GM12878 (cell line): Measurements from ENCODE around the gene HIVEP3. TPM values are rescaled to one million over a fixed set of nuclear protein-coding genes. Genes with fewer than 3 reads are reported as not detected.

Experiments used
- ASH2L ChIP-seq: fragments of 300-600, 200-600 bp; sonication (generic); IDR thresholded peaks from 2 replicates; pipeline ENCODE4 v1.6.1; 2017; ENCODE audit warnings: low read depth, mild to moderate bottlenecking, borderline replicate concordance
- ATF3 ChIP-seq: IDR thresholded peaks from 2 replicates; pipeline ENCODE4 v1.6.1; 2011; ENCODE audit warnings: low read depth, mild to moderate bottlenecking, low read length, moderate library complexity, borderline replicate concordance; ENCODE audit errors: extremely low read depth
- EED ChIP-seq: sonication (generic); IDR thresholded peaks from 2 replicates; pipeline ENCODE4 v1.6.1; 2016; ENCODE audit warnings: antibody characterized with exemption, low read depth
- ELK1 ChIP-seq: IDR thresholded peaks from 2 replicates; pipeline ENCODE4 v1.6.1; 2012; ENCODE audit warnings: low read depth, low read length, improper control_type of control experiment
- JUNB ChIP-seq: IDR thresholded peaks from 2 replicates; pipeline ENCODE4 v1.6.1; 2016; ENCODE audit warnings: antibody characterized with exemption, mild to moderate bottlenecking
- PKNOX1 ChIP-seq: fragments of 450-650 bp; IDR thresholded peaks from 2 replicates; pipeline ENCODE4 v1.6.1; 2016; ENCODE audit warnings: mild to moderate bottlenecking
- RFX5 ChIP-seq: IDR thresholded peaks from 2 replicates; pipeline ENCODE4 v1.6.1; 2011; ENCODE audit warnings: low read depth, low read length, improper control_type of control experiment
- RUNX3 ChIP-seq: IDR thresholded peaks from 2 replicates; pipeline ENCODE4 v1.6.1; 2012; ENCODE audit warnings: low read length, inconsistent platforms
- STAT1 ChIP-seq: fragments of 450-650 bp; conservative IDR thresholded peaks from 2 replicates; pipeline ENCODE4 v1.6.1; 2014; ENCODE audit warnings: antibody characterized with exemption, mild to moderate bottlenecking
- ZNF687 ChIP-seq: fragments of 450-650 bp; IDR thresholded peaks from 2 replicates; pipeline ENCODE4 v1.6.1; 2017; ENCODE audit warnings: mild to moderate bottlenecking, moderate library complexity
- ZZZ3 ChIP-seq: IDR thresholded peaks from 2 replicates; pipeline ENCODE4 v1.6.1; 2011; ENCODE audit warnings: low read depth; ENCODE audit not compliant: control insufficient read depth, insufficient read length
- polyA plus RNA-seq, 11 experiments: library from polyadenylated mRNA; depleted of rRNA in 4 of 11; unstranded in 6 of 11; stranded (reverse) in 5 of 11; fragments of >200 nt; fragmentation: Nextera tagmentation in 4 of 11; fragmentation: Illumina TruSeq in 1 of 11; extraction: Ambion mirVana in 4 of 11; extraction: Trizol in 1 of 11; gene quantifications; 1 replicate in 1 of 11; 2 replicates in 10 of 11; pipeline versions ENCODE4 v1.2.1 to v1.2.3, GENCODE V29; 2011 to 2016; ENCODE audit warnings: inconsistent platforms in 2 of 11, missing spikeins in 2 of 11, low read depth in 1 of 11
- total RNA-seq, 4 experiments: library from RNA; depleted of rRNA in 3 of 4; stranded (reverse); fragments of >200 nt in 3 of 4; fragmentation: Illumina TruSeq in 1 of 4; extraction: Trizol in 1 of 4; gene quantifications; 2 replicates each; pipeline versions ENCODE4 v1.2.1 to v1.2.3, GENCODE V29; 2013 to 2021
- TF ChIP-seq, protein P1 (sequence below): fragments of 450-650 bp; IDR thresholded peaks from 2 replicates; pipeline ENCODE4 v1.6.1; 2017; ENCODE audit warnings: mild to moderate bottlenecking, moderate library complexity
- TF ChIP-seq, protein P2 (sequence below): fragments of 450-650 bp; formaldehyde crosslinking; IDR thresholded peaks from 2 replicates; pipeline ENCODE4 v1.4.0; 2020; ENCODE audit warnings: mild to moderate bottlenecking, moderate library complexity

Gene HIVEP3
- total and polyA plus RNA-seq, 10 of the 15 experiments (the other 5 are each of a cell fraction or from before 2014, with no cell fraction given) = 1.8 to 13.6 (median 3.8) TPM

- no peak for TF ChIP-seq ZNF687
- TF ChIP-seq STAT1 = no peak
- TF ChIP-seq ASH2L = no peak
- TF ChIP-seq, protein P1, sequence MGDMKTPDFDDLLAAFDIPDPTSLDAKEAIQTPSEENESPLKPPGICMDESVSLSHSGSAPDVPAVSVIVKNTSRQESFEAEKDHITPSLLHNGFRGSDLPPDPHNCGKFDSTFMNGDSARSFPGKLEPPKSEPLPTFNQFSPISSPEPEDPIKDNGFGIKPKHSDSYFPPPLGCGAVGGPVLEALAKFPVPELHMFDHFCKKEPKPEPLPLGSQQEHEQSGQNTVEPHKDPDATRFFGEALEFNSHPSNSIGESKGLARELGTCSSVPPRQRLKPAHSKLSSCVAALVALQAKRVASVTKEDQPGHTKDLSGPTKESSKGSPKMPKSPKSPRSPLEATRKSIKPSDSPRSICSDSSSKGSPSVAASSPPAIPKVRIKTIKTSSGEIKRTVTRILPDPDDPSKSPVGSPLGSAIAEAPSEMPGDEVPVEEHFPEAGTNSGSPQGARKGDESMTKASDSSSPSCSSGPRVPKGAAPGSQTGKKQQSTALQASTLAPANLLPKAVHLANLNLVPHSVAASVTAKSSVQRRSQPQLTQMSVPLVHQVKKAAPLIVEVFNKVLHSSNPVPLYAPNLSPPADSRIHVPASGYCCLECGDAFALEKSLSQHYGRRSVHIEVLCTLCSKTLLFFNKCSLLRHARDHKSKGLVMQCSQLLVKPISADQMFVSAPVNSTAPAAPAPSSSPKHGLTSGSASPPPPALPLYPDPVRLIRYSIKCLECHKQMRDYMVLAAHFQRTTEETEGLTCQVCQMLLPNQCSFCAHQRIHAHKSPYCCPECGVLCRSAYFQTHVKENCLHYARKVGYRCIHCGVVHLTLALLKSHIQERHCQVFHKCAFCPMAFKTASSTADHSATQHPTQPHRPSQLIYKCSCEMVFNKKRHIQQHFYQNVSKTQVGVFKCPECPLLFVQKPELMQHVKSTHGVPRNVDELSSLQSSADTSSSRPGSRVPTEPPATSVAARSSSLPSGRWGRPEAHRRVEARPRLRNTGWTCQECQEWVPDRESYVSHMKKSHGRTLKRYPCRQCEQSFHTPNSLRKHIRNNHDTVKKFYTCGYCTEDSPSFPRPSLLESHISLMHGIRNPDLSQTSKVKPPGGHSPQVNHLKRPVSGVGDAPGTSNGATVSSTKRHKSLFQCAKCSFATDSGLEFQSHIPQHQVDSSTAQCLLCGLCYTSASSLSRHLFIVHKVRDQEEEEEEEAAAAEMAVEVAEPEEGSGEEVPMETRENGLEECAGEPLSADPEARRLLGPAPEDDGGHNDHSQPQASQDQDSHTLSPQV = no peak
- TF ChIP-seq ZZZ3 = no peak
- TF ChIP-seq, protein P2, sequence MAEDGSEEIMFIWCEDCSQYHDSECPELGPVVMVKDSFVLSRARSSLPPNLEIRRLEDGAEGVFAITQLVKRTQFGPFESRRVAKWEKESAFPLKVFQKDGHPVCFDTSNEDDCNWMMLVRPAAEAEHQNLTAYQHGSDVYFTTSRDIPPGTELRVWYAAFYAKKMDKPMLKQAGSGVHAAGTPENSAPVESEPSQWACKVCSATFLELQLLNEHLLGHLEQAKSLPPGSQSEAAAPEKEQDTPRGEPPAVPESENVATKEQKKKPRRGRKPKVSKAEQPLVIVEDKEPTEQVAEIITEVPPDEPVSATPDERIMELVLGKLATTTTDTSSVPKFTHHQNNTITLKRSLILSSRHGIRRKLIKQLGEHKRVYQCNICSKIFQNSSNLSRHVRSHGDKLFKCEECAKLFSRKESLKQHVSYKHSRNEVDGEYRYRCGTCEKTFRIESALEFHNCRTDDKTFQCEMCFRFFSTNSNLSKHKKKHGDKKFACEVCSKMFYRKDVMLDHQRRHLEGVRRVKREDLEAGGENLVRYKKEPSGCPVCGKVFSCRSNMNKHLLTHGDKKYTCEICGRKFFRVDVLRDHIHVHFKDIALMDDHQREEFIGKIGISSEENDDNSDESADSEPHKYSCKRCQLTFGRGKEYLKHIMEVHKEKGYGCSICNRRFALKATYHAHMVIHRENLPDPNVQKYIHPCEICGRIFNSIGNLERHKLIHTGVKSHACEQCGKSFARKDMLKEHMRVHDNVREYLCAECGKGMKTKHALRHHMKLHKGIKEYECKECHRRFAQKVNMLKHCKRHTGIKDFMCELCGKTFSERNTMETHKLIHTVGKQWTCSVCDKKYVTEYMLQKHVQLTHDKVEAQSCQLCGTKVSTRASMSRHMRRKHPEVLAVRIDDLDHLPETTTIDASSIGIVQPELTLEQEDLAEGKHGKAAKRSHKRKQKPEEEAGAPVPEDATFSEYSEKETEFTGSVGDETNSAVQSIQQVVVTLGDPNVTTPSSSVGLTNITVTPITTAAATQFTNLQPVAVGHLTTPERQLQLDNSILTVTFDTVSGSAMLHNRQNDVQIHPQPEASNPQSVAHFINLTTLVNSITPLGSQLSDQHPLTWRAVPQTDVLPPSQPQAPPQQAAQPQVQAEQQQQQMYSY (CRISPR knock-in tag) = no peak
- peak; percentile 60 for TF ChIP-seq JUNB
- TF ChIP-seq EED = peak; percentile 76
- TF ChIP-seq RFX5 = no peak
- TF ChIP-seq PKNOX1 = no peak
- TF ChIP-seq ELK1 = no peak
- peak; percentile 50 for TF ChIP-seq RUNX3
- TF ChIP-seq ATF3 = no peak
These were observed 431.3 kb downstream of the HIVEP3 start (continued) for GRCh38 chr1:41487126-41488039.
